ENCODE data around the gene OR11H6.
"Not testable (repeated sequence)": the region's sequence is repeated elsewhere in the genome, so short reads cannot be mapped to it uniquely, and the experiment has no call there.

The OR11H6 gene, protein sequence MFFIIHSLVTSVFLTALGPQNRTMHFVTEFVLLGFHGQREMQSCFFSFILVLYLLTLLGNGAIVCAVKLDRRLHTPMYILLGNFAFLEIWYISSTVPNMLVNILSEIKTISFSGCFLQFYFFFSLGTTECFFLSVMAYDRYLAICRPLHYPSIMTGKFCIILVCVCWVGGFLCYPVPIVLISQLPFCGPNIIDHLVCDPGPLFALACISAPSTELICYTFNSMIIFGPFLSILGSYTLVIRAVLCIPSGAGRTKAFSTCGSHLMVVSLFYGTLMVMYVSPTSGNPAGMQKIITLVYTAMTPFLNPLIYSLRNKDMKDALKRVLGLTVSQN

DNA sequence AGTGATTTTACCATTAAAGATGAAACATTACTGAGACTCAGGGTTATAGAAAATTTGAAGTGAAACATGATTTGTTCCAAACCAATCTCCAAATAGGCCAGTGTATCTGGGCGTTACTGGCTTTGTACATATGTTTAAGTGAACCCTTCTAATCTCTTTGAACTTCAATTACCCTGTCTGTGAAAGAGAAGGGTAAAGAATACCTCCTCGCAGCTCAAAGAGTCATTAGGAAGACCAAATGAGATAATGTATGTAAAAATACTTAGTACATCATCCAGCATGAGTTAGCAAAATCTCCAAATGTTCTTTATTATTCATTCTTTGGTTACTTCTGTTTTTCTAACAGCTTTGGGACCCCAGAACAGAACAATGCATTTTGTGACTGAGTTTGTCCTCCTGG, at the start of gene OR11H6:
Gene OR11H6, plus strand, starts transcription at position 301 of the 400 bp plus-strand sequence. Its CDS starts 0 bp downstream, at position 301.
- Mint-ChIP-seq H3K36me3 (ENCODE audit: low read depth) (no peaks in the 10 kb centered on the region), H3K27ac (no peak within 1 kb of the TSS), H3K9me3 (peaks cover 78% of the 10 kb centered on the region), H3K27me3 (ENCODE audit: low read depth, poor library complexity) (no peaks in the 10 kb centered on the region), H3K4me3 (no peak within 1 kb of the TSS), H3K4me1 (no peaks in the 10 kb centered on the region)
- no peak for DNase-seq
- TF ChIP-seq, protein P1, sequence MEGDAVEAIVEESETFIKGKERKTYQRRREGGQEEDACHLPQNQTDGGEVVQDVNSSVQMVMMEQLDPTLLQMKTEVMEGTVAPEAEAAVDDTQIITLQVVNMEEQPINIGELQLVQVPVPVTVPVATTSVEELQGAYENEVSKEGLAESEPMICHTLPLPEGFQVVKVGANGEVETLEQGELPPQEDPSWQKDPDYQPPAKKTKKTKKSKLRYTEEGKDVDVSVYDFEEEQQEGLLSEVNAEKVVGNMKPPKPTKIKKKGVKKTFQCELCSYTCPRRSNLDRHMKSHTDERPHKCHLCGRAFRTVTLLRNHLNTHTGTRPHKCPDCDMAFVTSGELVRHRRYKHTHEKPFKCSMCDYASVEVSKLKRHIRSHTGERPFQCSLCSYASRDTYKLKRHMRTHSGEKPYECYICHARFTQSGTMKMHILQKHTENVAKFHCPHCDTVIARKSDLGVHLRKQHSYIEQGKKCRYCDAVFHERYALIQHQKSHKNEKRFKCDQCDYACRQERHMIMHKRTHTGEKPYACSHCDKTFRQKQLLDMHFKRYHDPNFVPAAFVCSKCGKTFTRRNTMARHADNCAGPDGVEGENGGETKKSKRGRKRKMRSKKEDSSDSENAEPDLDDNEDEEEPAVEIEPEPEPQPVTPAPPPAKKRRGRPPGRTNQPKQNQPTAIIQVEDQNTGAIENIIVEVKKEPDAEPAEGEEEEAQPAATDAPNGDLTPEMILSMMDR (IDR thresholded peaks at IDR 0.05) = no peak

GRCh38 chr14:20174205-20174604, 49.3 kb upstream of the OR11H6 start:
- H3K27ac Mint-ChIP-seq; H3K4me1 Mint-ChIP-seq; DNase-seq; H3K27me3 Mint-ChIP-seq (ENCODE audit: low read depth, poor library complexity); H3K4me3 Mint-ChIP-seq; H3K36me3 Mint-ChIP-seq (ENCODE audit: low read depth): not testable (repeated sequence)
- peaks cover 68% of the 10 kb centered on the region for H3K9me3 Mint-ChIP-seq

- no peak overlapping the region for H3K4me3 Mint-ChIP-seq
- TF ChIP-seq, protein P1 (IDR thresholded peaks at IDR 0.05) = no peak
- no peak overlapping the region for H3K27ac Mint-ChIP-seq
- peaks cover 3% of the 10 kb centered on the region for H3K27me3 Mint-ChIP-seq (ENCODE audit: low read depth, poor library complexity)
- no peaks in the 10 kb centered on the region for H3K4me1 Mint-ChIP-seq
- H3K36me3 Mint-ChIP-seq (ENCODE audit: low read depth) = no peaks in the 10 kb centered on the region
- H3K9me3 Mint-ChIP-seq = peaks cover 70% of the 10 kb centered on the region
- no peak for DNase-seq
These were observed 47.2 kb upstream of the OR11H6 start for GRCh38 chr14:20176330-20176729.

GRCh38 chr14:20177433-20177974, 46.0 kb upstream of the OR11H6 start:
- TF ChIP-seq, protein P1 (IDR thresholded peaks at IDR 0.05) = no peak
- Mint-ChIP-seq H3K4me1 (no peaks in the 10 kb centered on the region), H3K36me3 (ENCODE audit: low read depth) (no peaks in the 10 kb centered on the region), H3K27me3 (ENCODE audit: low read depth, poor library complexity) (peaks cover 3% of the 10 kb centered on the region), H3K4me3 (no peak overlapping the region), H3K27ac (no peak overlapping the region), H3K9me3 (peaks cover 74% of the 10 kb centered on the region)
- DNase-seq = no peak

DNA sequence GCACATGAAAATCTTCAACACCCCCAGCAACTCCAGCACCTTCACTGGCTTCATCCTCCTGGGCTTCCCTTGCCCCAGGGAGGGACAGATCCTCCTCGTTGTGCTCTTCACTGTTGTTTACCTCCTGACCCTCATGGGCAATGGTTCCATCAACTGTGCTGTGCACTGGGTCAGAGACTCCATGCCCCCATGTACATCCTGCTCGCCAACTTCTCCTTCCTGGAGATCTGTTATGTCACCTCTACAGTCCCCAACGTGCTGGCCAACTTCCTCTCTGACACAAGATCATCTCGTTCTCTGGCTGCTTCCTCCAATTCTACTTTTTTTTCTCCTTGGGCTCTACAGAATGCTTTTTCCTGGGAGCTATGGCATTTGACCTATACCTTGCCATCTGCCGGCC, 44.3 kb upstream of the OR11H6 start:
- H3K4me1 Mint-ChIP-seq = no peaks in the 10 kb centered on the region
- TF ChIP-seq, protein P1 (IDR thresholded peaks at IDR 0.05) = no peak
- H3K27me3 Mint-ChIP-seq (ENCODE audit: low read depth, poor library complexity) = peaks cover 3% of the 10 kb centered on the region
- H3K27ac Mint-ChIP-seq = no peak overlapping the region
- H3K36me3 Mint-ChIP-seq (ENCODE audit: low read depth) = no peaks in the 10 kb centered on the region
- no peak for DNase-seq
- H3K9me3 Mint-ChIP-seq = peaks cover 76% of the 10 kb centered on the region
- no peak overlapping the region for H3K4me3 Mint-ChIP-seq

GRCh38 chr14:20179880-20180279, 43.6 kb upstream of the OR11H6 start:
- no peak for DNase-seq
- Mint-ChIP-seq H3K36me3 (ENCODE audit: low read depth) (no peaks in the 10 kb centered on the region), H3K4me3 (no peak overlapping the region), H3K27ac (no peak overlapping the region), H3K9me3 (peaks cover 81% of the 10 kb centered on the region), H3K27me3 (ENCODE audit: low read depth, poor library complexity) (peaks cover 3% of the 10 kb centered on the region), H3K4me1 (no peaks in the 10 kb centered on the region)
- TF ChIP-seq, protein P1 (IDR thresholded peaks at IDR 0.05) = no peak

Data from nephron progenitor cell (in vitro differentiated cells).